OCI-LY3 (cell line): Measurements from ENCODE around the gene LEPROT.

Source experiments
- H2AFZ ChIP-seq: fragments of 200-600, 300-600 bp; shearing (Covaris generic); 2 replicates; pipeline ENCODE4 v1.6.0; 2014; ENCODE audit warnings: antibody characterized with exemption, low read depth, low read length
- H3K27ac ChIP-seq: fragments of 200-600, 300-600 bp; sonication (generic); 2 replicates; pipeline ENCODE4 v1.5.1; 2014; ENCODE audit warnings: mild to moderate bottlenecking, low read length, moderate library complexity, mixed read lengths
- H3K27me3 ChIP-seq: fragments of 200-600, 300-600 bp; sonication (generic); 2 replicates; pipeline ENCODE4 v1.6.1; 2014; ENCODE audit warnings: low read depth, low read length, mixed read lengths
- H3K36me3 ChIP-seq: fragments of 200-600, 300-600 bp; sonication (generic); replicated peaks from 2 replicates; pipeline ENCODE3; 2014; ENCODE audit warnings: low read depth, low read length, mixed read lengths
- H3K4me1 ChIP-seq: fragments of 300-600, 200-600 bp; sonication (generic); 2 replicates; pipeline ENCODE4 v1.6.1; 2014; ENCODE audit warnings: low read length, mixed read lengths
- H3K4me2 ChIP-seq: fragments of 200-600, 300-600 bp; sonication (generic); 2 replicates; pipeline ENCODE4 v1.6.1; 2014; ENCODE audit warnings: low read length, mixed read lengths
- H3K4me3 ChIP-seq: fragments of 300-600, 200-600 bp; sonication (generic); 2 replicates; pipeline ENCODE4 v1.5.1; 2014; ENCODE audit warnings: antibody characterized with exemption, mild to moderate bottlenecking, low read length, moderate library complexity
- H3K79me2 ChIP-seq: fragments of 300-600, 200-600 bp; shearing (Covaris generic); 2 replicates; pipeline ENCODE4 v1.6.1; 2014; ENCODE audit warnings: mild to moderate bottlenecking, low read length, mixed read lengths
- H3K9ac ChIP-seq: fragments of 300-600, 200-600 bp; shearing (Covaris generic); 2 replicates; pipeline ENCODE4 v1.6.0; 2014; ENCODE audit warnings: mild to moderate bottlenecking, low read length, moderate library complexity
- H3K9me3 ChIP-seq: fragments of 200-600, 300-600 bp; shearing (Covaris generic); 2 replicates; pipeline ENCODE4 v1.6.1; 2014; ENCODE audit warnings: low read length, mixed read lengths; ENCODE audit not compliant: insufficient read depth
- H4K20me1 ChIP-seq: fragments of 200-600, 300-600 bp; sonication (generic); 2 replicates; pipeline ENCODE4 v1.6.1; 2016; ENCODE audit warnings: low read length, mixed read lengths; ENCODE audit not compliant: insufficient read depth
- EZH2phosphoT487 ChIP-seq: fragments of 200-600 bp; shearing (Covaris generic); IDR thresholded peaks from 2 replicates; pipeline ENCODE4 v1.6.1; 2018; ENCODE audit warnings: antibody characterized with exemption, mixed run types, low read depth
- TF ChIP-seq, protein P1 (sequence below): fragments of 200-600, 300-600 bp; sonication (generic); IDR thresholded peaks from 2 replicates; pipeline ENCODE4 v1.5.1; 2014; ENCODE audit warnings: antibody characterized with exemption, low read length, low read depth

The LEPROT gene

DNA sequence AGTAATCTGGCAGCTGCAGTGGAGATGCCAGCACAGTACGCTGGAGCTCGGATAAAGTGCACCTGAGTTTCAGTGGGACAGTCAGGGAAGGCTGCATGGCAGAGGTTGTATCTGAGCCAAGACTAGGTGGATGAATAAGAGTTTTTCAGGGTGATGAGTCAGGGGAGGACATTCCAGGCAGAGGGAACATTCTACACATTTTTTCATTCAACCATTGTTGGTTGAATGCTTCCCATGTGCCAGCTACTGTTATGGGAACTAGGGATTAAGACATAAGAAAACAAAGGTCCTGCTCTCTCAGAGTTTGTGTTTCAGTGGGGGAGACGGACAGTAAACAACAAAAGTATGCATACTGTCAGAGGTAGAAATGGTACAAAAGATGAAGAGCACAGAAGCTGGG lies 5.2 kb downstream of the LEPROT start:
- H3K9me3 ChIP-seq = no peaks in the 10 kb centered on the region
- peaks cover 27% of the 10 kb centered on the region for H3K4me1 ChIP-seq
- H3K36me3 ChIP-seq = peaks cover 6% of the 10 kb centered on the region
- no peak overlapping the region for H3K4me2 ChIP-seq
- H4K20me1 ChIP-seq = no peaks in the 10 kb centered on the region
- H2AFZ ChIP-seq = no peak overlapping the region
- H3K27me3 ChIP-seq = no peaks in the 10 kb centered on the region
- H3K4me3 ChIP-seq = no peak overlapping the region
- no peak overlapping the region for H3K9ac ChIP-seq
- H3K27ac ChIP-seq = no peak overlapping the region
- peaks cover 35% of the 10 kb centered on the region for H3K79me2 ChIP-seq
- TF ChIP-seq, protein P1, sequence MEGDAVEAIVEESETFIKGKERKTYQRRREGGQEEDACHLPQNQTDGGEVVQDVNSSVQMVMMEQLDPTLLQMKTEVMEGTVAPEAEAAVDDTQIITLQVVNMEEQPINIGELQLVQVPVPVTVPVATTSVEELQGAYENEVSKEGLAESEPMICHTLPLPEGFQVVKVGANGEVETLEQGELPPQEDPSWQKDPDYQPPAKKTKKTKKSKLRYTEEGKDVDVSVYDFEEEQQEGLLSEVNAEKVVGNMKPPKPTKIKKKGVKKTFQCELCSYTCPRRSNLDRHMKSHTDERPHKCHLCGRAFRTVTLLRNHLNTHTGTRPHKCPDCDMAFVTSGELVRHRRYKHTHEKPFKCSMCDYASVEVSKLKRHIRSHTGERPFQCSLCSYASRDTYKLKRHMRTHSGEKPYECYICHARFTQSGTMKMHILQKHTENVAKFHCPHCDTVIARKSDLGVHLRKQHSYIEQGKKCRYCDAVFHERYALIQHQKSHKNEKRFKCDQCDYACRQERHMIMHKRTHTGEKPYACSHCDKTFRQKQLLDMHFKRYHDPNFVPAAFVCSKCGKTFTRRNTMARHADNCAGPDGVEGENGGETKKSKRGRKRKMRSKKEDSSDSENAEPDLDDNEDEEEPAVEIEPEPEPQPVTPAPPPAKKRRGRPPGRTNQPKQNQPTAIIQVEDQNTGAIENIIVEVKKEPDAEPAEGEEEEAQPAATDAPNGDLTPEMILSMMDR = no peak
- TF ChIP-seq EZH2phosphoT487 = no peak

DNA sequence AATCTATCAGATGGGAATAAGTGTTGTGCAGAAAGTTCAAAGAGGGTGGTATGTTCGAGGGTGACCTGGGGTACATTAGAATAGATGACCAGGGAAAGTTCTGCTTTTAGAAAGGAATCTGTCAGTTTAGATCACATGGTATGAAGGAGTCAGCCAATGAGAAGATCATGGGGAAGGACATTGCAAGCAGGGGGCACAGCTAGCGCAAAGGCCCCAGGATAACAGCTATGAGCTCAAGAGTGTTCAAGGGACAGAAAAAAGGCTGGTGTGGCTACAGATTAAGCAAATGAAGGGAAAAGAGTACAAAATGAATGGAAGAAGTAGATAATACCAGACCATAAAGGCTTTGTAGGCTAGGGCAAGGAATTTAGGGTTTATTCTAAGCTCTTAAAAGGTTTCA lies 8.6 kb downstream of the LEPROT start:
- no peak overlapping the region for H3K27ac ChIP-seq

DNA sequence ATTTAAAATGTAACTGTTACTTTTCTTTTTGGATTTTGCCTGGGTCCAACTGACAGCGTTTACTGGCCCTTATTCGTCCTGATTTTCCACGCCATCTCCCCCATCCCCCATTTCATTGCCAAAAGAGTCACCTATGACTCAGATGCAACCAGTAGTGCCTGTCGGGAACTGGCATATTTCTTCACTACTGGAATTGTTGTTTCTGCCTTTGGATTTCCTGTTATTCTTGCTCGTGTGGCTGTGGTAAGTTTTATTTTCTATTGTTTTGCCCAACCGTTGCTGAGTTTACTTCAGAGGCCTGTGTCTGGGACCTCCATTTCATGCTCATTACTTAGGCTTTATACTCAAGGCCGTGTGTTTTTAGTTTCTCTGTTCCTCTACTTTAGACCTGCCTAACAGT lies 9.3 kb downstream of the LEPROT start:
- H3K4me3 ChIP-seq = no peak overlapping the region
- H3K36me3 ChIP-seq = peaks cover 6% of the 10 kb centered on the region
- TF ChIP-seq, protein P1 = no peak
- no peak for TF ChIP-seq EZH2phosphoT487
- no peaks in the 10 kb centered on the region for H3K27me3 ChIP-seq
- no peaks in the 10 kb centered on the region for H3K4me1 ChIP-seq
- no peaks in the 10 kb centered on the region for H3K79me2 ChIP-seq
- no peak overlapping the region for H3K27ac ChIP-seq
- no peak overlapping the region for H3K9ac ChIP-seq
- no peak overlapping the region for H2AFZ ChIP-seq
- H3K9me3 ChIP-seq = no peaks in the 10 kb centered on the region
- no peak overlapping the region for H3K4me2 ChIP-seq
- no peaks in the 10 kb centered on the region for H4K20me1 ChIP-seq

More for the DNA sequence above, 8.6 kb downstream of the LEPROT start:
- Histone ChIP-seq H3K4me2 (no peak overlapping the region), H4K20me1 (no peaks in the 10 kb centered on the region), H3K9me3 (no peaks in the 10 kb centered on the region), H3K9ac (no peak overlapping the region), H2AFZ (no peak overlapping the region), H3K36me3 (peaks cover 6% of the 10 kb centered on the region), H3K4me3 (no peak overlapping the region), H3K27me3 (no peaks in the 10 kb centered on the region), H3K4me1 (peaks cover 6% of the 10 kb centered on the region), H3K79me2 (peaks cover 7% of the 10 kb centered on the region; the same call in 1 of the 2 replicates)
- TF ChIP-seq, protein P1 = no peak
- TF ChIP-seq EZH2phosphoT487 = no peak

DNA sequence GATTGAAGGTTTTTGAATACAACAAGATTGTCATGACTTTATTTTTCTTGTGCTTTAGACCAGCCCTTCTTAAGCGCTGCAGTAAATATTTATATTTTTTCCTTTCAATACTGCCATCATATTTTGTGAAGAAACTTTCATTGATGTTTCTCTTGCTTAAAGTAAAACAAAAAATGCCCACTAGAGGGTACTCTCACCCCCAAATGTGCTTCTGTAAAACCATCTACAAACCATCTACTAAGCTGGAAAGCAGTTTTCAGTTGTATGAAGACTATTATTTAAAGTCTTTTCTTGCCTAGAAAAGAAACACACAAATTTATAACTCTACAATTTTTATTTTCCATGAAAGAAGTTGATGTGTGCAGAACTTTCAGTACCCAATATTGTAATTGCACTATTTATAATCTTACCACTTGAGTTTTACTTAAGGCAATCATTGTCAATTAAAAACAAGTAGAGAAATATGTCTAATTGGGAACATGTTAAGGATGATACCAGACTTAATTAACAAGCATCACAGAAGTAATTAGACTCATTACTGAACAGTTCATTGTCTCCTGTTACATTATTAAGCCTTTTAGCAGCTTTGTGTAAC lies 10.7 kb downstream of the LEPROT start:
- no peaks in the 10 kb centered on the region for H4K20me1 ChIP-seq
- no peak overlapping the region for H3K4me3 ChIP-seq
- no peak for TF ChIP-seq EZH2phosphoT487
- TF ChIP-seq, protein P1 = peak; percentile 56
- no peaks in the 10 kb centered on the region for H3K79me2 ChIP-seq
- no peaks in the 10 kb centered on the region for H3K4me1 ChIP-seq
- no peak overlapping the region for H2AFZ ChIP-seq
- H3K9me3 ChIP-seq = no peaks in the 10 kb centered on the region
- no peak overlapping the region for H3K27ac ChIP-seq
- no peaks in the 10 kb centered on the region for H3K27me3 ChIP-seq
- no peak overlapping the region for H3K9ac ChIP-seq
- no peaks in the 10 kb centered on the region for H3K36me3 ChIP-seq
- no peak overlapping the region for H3K4me2 ChIP-seq
